NCI-H345 treated with DMSO at 0.1 percent for 48 hours (cell line): ENCODE measurements around the gene INKA2.
A peak's percentile ranks its signal among the peaks of the same experiment; 100 is the strongest.
"Not testable (repeated sequence)": the region's sequence is repeated elsewhere in the genome, so short reads cannot be mapped to it uniquely, and the experiment has no call there.

ENCODE experiments used
- DNase-seq: peaks from one replicate; lab custom pipeline; 2025; ENCODE audit not compliant: unreplicated experiment; lab: John Stamatoyannopoulos, UW

The INKA2 gene

GRCh38 chr1:111751906-111752575, 12.8 kb upstream of the INKA2 start:
- DNase-seq: no peak

- DNase-seq: no peak
Measured at GRCh38 chr1:111750856-111751255, 11.7 kb upstream of the INKA2 start.

- DNase-seq: no peak
Measured at GRCh38 chr1:111749628-111750027, 10.4 kb upstream of the INKA2 start.

- DNase-seq: no peak
Measured at GRCh38 chr1:111747947-111748346, 8.8 kb upstream of the INKA2 start.

- no peak for DNase-seq
Measured at GRCh38 chr1:111747282-111747734, 8.1 kb upstream of the INKA2 start.

GRCh38 chr1:111746614-111746999, 7.4 kb upstream of the INKA2 start:
- DNase-seq: no peak

GRCh38 chr1:111745675-111746613, 6.7 kb upstream of the INKA2 start:
- no peak for DNase-seq

- DNase-seq: no peak
Measured at GRCh38 chr1:111743679-111744101, 4.5 kb upstream of the INKA2 start.

- no peak for DNase-seq
Measured at GRCh38 chr1:111742938-111743549, 3.8 kb upstream of the INKA2 start.

GRCh38 chr1:111742292-111742691, 3.1 kb upstream of the INKA2 start:
- DNase-seq: not testable (repeated sequence)

GRCh38 chr1:111739925-111740765, 950 bp upstream of the INKA2 start:
- DNase-seq: peak; percentile 15

GRCh38 chr1:111738436-111739193, 580 bp downstream of the INKA2 start:
- peak; percentile 78 for DNase-seq

- no peak for DNase-seq
Measured at GRCh38 chr1:111738133-111738435, 1.1 kb downstream of the INKA2 start.

- DNase-seq: no peak
Measured at GRCh38 chr1:111737216-111738132, 1.7 kb downstream of the INKA2 start.

- DNase-seq: peak; percentile 49
Measured at GRCh38 chr1:111736548-111737215, 2.5 kb downstream of the INKA2 start.

GRCh38 chr1:111735858-111736544, 3.2 kb downstream of the INKA2 start:
- peak; percentile 37 for DNase-seq

GRCh38 chr1:111735321-111735720, 3.9 kb downstream of the INKA2 start:
- no peak for DNase-seq

GRCh38 chr1:111734856-111735255, 4.3 kb downstream of the INKA2 start:
- DNase-seq: no peak
